Small intestine (tissue), 16 donors: ENCODE results near the gene FEZF2. TPM values are rescaled to one million over a fixed set of nuclear protein-coding genes. Genes with fewer than 3 reads are reported as not detected.

Experiments used
- DNase-seq, 2 donors: peaks; one replicate each; pipeline versions ENCODE4 v3.0.0 to v3.0.0-alpha.2; 2013
- FAIRE-seq: peaks from 2 replicates; lab custom pipeline; 2012; peaks lifted over from hg19 to GRCh38; lab: Jason Lieb, UNC
- H3K27ac ChIP-seq, 3 donors: one replicate each; pipeline ENCODE4 v1.5.1; 2013; ENCODE audit warnings: low read length in 2 of 3, mild to moderate bottlenecking in 2 of 3, control low read depth in 1 of 3, inconsistent platforms in 1 of 3, low read depth in 1 of 3, moderate library complexity in 1 of 3
- H3K27me3 ChIP-seq, 3 donors: one replicate each; pipeline ENCODE4 v1.6.1; 2013; ENCODE audit warnings: low read length in 3 of 3, inconsistent platforms in 1 of 3; ENCODE audit not compliant: control insufficient read depth in 3 of 3, insufficient read depth in 3 of 3
- H3K36me3 ChIP-seq, 3 donors: one replicate each; pipeline ENCODE4 v1.6.1; 2013; ENCODE audit warnings: low read length in 3 of 3, inconsistent platforms in 1 of 3, low read depth in 1 of 3, mild to moderate bottlenecking in 1 of 3, moderate library complexity in 1 of 3; ENCODE audit not compliant: control insufficient read depth in 3 of 3, insufficient read depth in 2 of 3
- H3K4me1 ChIP-seq, 3 donors: one replicate each; pipeline ENCODE4 v1.6.1; 2013; ENCODE audit warnings: low read length in 2 of 3, inconsistent platforms in 1 of 3, low read depth in 1 of 3, mild to moderate bottlenecking in 1 of 3, moderate library complexity in 1 of 3; ENCODE audit not compliant: control insufficient read depth in 3 of 3, insufficient read depth in 2 of 3
- H3K4me3 ChIP-seq, 3 donors: one replicate each; pipeline ENCODE4 v1.5.1; 2013; ENCODE audit warnings: low read length in 3 of 3, control low read depth in 1 of 3, inconsistent platforms in 1 of 3, low read depth in 1 of 3, mild to moderate bottlenecking in 1 of 3, moderate library complexity in 1 of 3
- H3K9me3 ChIP-seq, 2 donors: one replicate each; pipeline ENCODE4 v1.6.1; 2013; ENCODE audit warnings: low read depth in 1 of 2, low read length in 1 of 2; ENCODE audit not compliant: control insufficient read depth in 2 of 2, insufficient read depth in 1 of 2
- WGBS, 3 donors: extraction: QIAGEN DNeasy Blood & Tissue Kit; methylation state at CpG; one replicate each; pipeline ENCODE4 v1.1.7; 2013; 5-methylcytosine and 5-hydroxymethylcytosine counted together
- long read RNA-seq, 10 donors: transcript quantifications; one replicate each; lab custom pipeline, GENCODE V29; 2026
- polyA plus RNA-seq, 4 donors: library from polyadenylated mRNA; stranded (reverse) in 3 of 4; unstranded in 1 of 4; fragments of 200-250 nt in 3 of 4; fragments of 120-200 nt in 1 of 4; gene quantifications; one replicate each; pipeline versions ENCODE4 v1.2.1 to v1.2.3, GENCODE V29; 2013
- donor health status: healthy with polysubstance abuse.
- donor health status: control.
- donor health status: control.
- donor health status: Bipolar disorder and iron deficiency.
- donor health status: healthy.

The FEZF2 gene
- not detected for polyA plus RNA-seq
- long read RNA-seq, donor 1: 0 reads
- long read RNA-seq, donor 2: 0 reads
- long read RNA-seq, donor 3: 0 reads
- long read RNA-seq, donor 4: 0 reads
- long read RNA-seq, donor 5: 0 reads
- long read RNA-seq, donor 6: 0 reads
- long read RNA-seq, donor 7: 0 reads
- long read RNA-seq, donor 8: 0 reads
- long read RNA-seq, donor 9: 0 reads
- long read RNA-seq, donor 10: 0 reads

GRCh38 chr3:62373215-62373614 lies at the start of gene FEZF2:
Gene FEZF2 (minus strand): TSS chr3:62373550. CDS start chr3:62372868, 682 bp downstream.
- no peak for FAIRE-seq
- Histone ChIP-seq H3K9me3 (peaks cover 0 to 5% of the 10 kb centered on the region in 2 donors), H3K36me3 (no peaks in the 10 kb centered on the region), H3K4me3 (no peak within 1 kb of the TSS), H3K4me1 (no peaks in the 10 kb centered on the region), H3K27me3 (peaks cover 29 to 99% (median 71%) of the 10 kb centered on the region in 3 donors), H3K27ac (no peak within 1 kb of the TSS)
- 2 to 8% (median 4%) methylated on average over 26 to 28 of the region's 28 CpGs for WGBS, 3 donors
- no peak for DNase-seq

- FAIRE-seq: no peak
- no peak for DNase-seq
- H3K4me1 ChIP-seq: no peaks in the 10 kb centered on the region
- no peak overlapping the region for H3K4me3 ChIP-seq
- H3K27ac ChIP-seq: no peak overlapping the region
- 85 to 93% (median 93%) methylated on average over 10 of the region's 10 CpGs for WGBS, 3 donors
- no peaks in the 10 kb centered on the region for H3K9me3 ChIP-seq
- no peaks in the 10 kb centered on the region for H3K36me3 ChIP-seq
- peaks cover 0 to 2% (median 0%) of the 10 kb centered on the region in 3 donors for H3K27me3 ChIP-seq
Observed at GRCh38 chr3:62421207-62421606, 47.9 kb upstream of the FEZF2 start.

- WGBS, 3 donors: 46 to 60% (median 55%) methylated on average over 3 of the region's 3 CpGs
- Histone ChIP-seq H3K4me3 (no peak overlapping the region), H3K36me3 (no peaks in the 10 kb centered on the region), H3K9me3 (no peaks in the 10 kb centered on the region), H3K4me1 (no peaks in the 10 kb centered on the region), H3K27me3 (peaks cover 0 to 4% (median 0%) of the 10 kb centered on the region in 3 donors), H3K27ac (no peak overlapping the region)
- FAIRE-seq (no peak), DNase-seq (no peak)
Observed at GRCh38 chr3:62416144-62416543, 42.8 kb upstream of the FEZF2 start.

GRCh38 chr3:62415312-62415801 lies 42.0 kb upstream of the FEZF2 start:
- DNase-seq (no peak), FAIRE-seq (no peak)
- peaks cover 0 to 4% (median 0%) of the 10 kb centered on the region in 3 donors for H3K27me3 ChIP-seq
- H3K36me3 ChIP-seq: no peaks in the 10 kb centered on the region
- WGBS, 3 donors: 51 to 82% (median 70%) methylated on average over 9 of the region's 9 CpGs
- no peak overlapping the region for H3K27ac ChIP-seq
- H3K4me3 ChIP-seq: no peak overlapping the region
- no peaks in the 10 kb centered on the region for H3K9me3 ChIP-seq
- H3K4me1 ChIP-seq: no peaks in the 10 kb centered on the region

- WGBS, 3 donors: 80 to 90% (median 86%) methylated on average over 11 of the region's 11 CpGs
- no peak overlapping the region for H3K4me3 ChIP-seq
- H3K27ac ChIP-seq: no peak overlapping the region
- H3K36me3 ChIP-seq: no peaks in the 10 kb centered on the region
- peaks cover 0 to 4% (median 0%) of the 10 kb centered on the region in 3 donors for H3K27me3 ChIP-seq
- no peak for FAIRE-seq
- no peak for DNase-seq
- H3K4me1 ChIP-seq: no peaks in the 10 kb centered on the region
- no peaks in the 10 kb centered on the region for H3K9me3 ChIP-seq
Observed at GRCh38 chr3:62414786-62415185, 41.4 kb upstream of the FEZF2 start.

- no peaks in the 10 kb centered on the region for H3K4me1 ChIP-seq
- no peaks in the 10 kb centered on the region for H3K9me3 ChIP-seq
- H3K27me3 ChIP-seq: peaks cover 0 to 2% (median 0%) of the 10 kb centered on the region in 3 donors
- WGBS, 3 donors: 74 to 80% (median 79%) methylated on average over 2 of the region's 2 CpGs
- DNase-seq (no peak), FAIRE-seq (no peak)
- no peaks in the 10 kb centered on the region for H3K36me3 ChIP-seq
- no peak overlapping the region for H3K27ac ChIP-seq
- no peak overlapping the region for H3K4me3 ChIP-seq
Observed at GRCh38 chr3:62413687-62414086, 40.3 kb upstream of the FEZF2 start.

GRCh38 chr3:62406945-62407344 lies 33.6 kb upstream of the FEZF2 start:
- no peaks in the 10 kb centered on the region for H3K9me3 ChIP-seq
- H3K4me1 ChIP-seq: no peaks in the 10 kb centered on the region
- DNase-seq (no peak), FAIRE-seq (no peak)
- no peaks in the 10 kb centered on the region for H3K27me3 ChIP-seq
- H3K36me3 ChIP-seq: no peaks in the 10 kb centered on the region
- whole genome bisulfite sequencing, 3 donors: 77 to 79% (median 79%) methylated on average over 2 of the region's 2 CpGs
- no peak overlapping the region for H3K4me3 ChIP-seq
- H3K27ac ChIP-seq: no peak overlapping the region

- Histone ChIP-seq H3K27me3 (no peaks in the 10 kb centered on the region), H3K4me3 (no peak overlapping the region), H3K9me3 (no peaks in the 10 kb centered on the region), H3K36me3 (no peaks in the 10 kb centered on the region), H3K27ac (no peak overlapping the region), H3K4me1 (no peaks in the 10 kb centered on the region)
- FAIRE-seq (no peak), DNase-seq (no peak)
- WGBS, 3 donors: 85 to 88% (median 88%) methylated on average over 6 of the region's 6 CpGs
Observed at GRCh38 chr3:62405566-62405965, 32.2 kb upstream of the FEZF2 start.

- no peaks in the 10 kb centered on the region for H3K36me3 ChIP-seq
- H3K4me1 ChIP-seq: no peaks in the 10 kb centered on the region
- WGBS, 3 donors: 92 to 96% (median 92%) methylated on average over 6 of the region's 6 CpGs
- H3K27ac ChIP-seq: no peak overlapping the region
- DNase-seq (no peak), FAIRE-seq (no peak)
- H3K27me3 ChIP-seq: no peaks in the 10 kb centered on the region
- H3K4me3 ChIP-seq: no peak overlapping the region
- H3K9me3 ChIP-seq: no peaks in the 10 kb centered on the region
Observed at GRCh38 chr3:62405135-62405534, 31.8 kb upstream of the FEZF2 start.
